GM18526 (cell line): ENCODE measurements around the gene NDUFA3.

ENCODE experiments used
- POLR2A ChIP-seq: IDR thresholded peaks from 3 replicates; pipeline ENCODE4 v1.6.1; 2011; ENCODE audit not compliant: insufficient read length; ENCODE audit errors: extremely low read depth

Gene NDUFA3

DNA sequence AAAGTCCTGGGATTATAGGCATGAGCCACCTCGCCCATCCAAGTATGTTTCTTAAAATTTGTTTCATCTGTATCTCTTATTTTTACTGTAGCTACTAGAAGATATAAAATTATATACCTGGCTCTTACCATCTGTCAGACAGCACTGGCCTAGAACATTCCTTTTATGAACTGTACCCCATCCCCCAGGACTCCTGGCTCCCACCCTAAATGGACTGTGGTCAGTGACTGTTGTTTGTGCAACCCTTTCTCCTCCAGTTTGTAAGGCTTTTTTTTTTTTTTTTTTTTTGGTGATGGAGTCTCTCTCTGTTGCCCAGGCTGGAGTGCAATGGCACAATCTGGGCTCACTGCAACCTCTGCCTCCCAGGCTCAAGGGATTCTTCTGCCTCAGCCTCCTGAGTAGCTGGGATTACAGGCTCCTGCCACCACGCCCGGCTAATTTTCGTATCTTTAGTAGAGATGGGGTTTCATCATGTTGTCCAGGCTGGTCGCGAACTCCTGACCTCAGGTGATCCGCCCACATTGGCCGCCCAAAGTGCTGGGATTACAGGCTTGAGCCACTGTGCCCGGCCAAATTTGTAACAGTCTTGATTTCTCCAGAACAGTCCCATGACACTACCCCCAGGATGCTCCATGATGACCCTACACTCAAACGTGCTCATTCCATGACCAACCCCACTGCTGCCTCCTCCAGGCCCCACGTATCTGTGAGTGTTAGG, 2.5 kb downstream of the NDUFA3 start:
- no peak for TF ChIP-seq POLR2A

DNA sequence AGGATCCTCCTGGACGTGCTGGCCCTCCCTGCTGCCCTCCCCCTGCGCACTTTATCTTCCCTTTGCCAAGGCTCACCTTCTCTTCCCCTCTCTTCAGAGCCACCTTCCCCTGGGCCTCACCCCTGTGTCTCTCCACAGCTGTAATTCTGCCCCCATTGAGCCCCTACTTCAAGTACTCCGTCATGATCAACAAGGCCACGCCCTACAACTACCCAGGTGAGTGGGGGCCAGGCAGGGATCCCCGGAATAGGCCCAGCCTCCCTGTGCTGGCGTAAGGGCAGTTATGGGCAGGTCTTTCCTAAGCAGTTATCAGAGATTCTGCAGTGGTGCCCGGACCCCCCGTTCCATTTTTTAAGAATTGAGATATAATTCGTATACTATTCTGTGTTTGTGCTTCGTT, 3.1 kb downstream of the NDUFA3 start:
- no peak for TF ChIP-seq POLR2A

DNA sequence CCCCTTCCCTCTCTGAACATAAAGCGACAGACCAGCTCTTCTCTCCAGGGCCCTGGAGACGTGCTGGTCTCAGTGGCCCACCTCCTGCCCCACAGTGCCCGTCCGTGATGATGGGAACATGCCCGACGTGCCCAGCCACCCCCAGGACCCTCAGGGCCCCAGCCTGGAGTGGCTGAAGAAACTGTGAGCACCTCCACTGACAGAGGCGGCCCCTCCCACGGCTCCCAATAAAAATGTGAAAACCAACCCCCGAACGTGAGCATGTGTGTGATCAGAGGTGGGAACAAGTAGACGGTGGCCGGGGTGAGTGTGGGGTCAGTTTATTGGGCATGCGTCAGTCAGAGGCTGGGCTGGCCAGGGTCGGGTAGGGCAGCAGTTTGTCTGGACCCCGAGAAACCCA, 4.1 kb downstream of the NDUFA3 start:
- no peak for TF ChIP-seq POLR2A

DNA sequence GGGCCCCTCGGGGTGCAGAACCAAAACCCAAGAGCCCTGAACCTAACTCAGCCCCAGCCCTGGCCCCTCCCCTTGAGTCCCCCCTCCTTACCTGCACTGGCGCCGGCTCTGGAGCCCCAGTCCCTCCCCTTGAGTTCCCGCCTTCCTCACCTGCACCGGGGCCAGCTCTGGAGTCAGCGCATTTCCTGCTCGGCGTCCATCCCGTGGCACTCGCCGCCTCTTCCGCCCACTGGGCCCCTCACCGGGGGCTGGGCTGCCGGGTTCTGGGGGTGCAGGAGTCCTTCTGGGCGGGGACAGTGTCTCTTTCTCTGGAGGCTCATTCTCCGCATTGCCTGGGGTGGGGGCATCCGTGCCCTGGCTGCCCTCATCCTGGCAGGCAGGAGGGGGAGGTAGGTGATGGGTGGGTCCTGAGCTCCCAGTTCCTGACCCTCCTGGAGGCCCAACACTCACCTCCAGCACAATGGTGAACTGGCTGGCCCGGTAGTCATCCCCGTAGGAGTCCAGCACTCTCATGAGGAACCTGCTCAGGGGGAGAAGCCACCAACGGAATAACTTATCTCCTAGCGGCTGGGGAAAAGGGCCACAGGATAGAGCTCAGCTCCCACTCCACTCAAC, 5.3 kb downstream of the NDUFA3 start:
- no peak for TF ChIP-seq POLR2A

DNA sequence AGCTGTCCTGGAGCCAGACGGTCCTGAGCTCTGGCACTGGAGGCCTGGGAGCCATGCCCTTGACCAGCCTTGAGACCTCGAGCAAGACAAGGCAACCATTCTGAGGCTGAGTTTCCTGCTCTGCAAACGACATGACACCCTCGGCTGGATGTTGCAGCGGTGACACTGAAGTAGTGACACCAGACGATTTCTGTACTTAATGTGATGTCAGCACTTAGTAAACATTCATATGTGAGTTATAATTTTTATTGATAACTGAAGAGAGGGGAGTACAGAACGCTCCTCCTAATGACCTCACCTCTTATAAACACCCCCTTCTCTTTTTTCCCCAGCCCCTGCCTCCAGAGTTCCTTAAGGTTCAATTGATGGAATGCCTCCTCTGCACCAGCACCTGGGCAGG, 5.8 kb downstream of the NDUFA3 start:
- no peak for TF ChIP-seq POLR2A

DNA sequence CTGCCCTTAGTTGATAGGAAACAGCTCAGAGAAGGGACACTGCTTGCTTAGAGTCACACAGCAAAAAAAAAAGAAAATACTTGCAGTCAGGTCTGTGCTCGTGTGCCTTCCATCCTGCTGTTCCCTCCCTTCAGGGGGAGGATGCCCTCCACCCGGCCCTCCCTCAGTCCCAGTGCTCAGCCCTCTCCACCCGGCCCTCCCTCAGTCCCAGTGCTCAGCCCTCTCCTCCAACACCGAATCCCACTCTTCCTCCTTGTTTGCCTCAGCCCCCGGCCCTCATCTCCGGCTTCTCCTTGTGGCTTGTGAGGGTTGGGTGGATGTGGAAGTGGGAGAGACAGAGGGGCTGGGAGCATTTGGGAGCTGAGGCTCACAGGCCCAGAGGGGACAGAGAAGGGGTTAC, 7.0 kb downstream of the NDUFA3 start:
- TF ChIP-seq POLR2A, result no peak

DNA sequence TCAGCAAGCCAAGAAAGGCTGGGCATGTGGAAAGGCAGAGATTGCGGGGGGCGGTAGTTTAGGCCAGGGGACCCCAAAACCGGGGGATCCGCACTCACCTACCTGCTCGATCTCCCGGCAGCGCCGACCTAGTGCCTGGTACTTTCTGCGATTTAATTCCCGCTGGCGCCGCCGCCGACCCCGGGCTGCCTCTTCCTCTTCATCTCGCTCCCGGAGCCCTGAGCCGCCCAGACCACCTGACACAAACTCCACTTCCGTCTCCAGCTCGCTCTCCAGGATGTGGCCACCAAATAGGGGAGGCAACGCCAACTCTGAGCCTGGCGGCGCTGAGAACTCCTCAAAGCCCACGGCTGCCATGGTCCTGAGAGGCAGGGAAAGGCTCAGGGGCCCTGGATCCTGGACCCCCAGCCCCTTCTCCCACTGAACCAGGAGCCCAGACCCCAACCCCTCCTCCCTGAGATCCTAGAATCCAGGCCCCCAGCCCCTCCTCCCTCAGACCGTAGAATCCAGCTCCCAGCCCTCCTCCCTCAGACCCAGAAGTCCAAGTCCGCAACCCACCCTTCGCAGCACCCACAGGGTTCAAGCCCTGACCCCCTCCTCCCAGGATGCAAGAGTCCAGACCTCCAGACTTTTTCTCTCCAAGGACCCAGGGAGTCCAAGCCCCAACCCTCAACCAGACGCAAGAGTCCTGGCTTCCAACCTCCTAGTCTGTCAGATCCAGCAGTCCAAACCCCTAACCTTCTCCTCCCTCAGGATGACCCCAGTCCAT, 11.9 kb downstream of the NDUFA3 start:
- TF ChIP-seq POLR2A, result peak; percentile 32

DNA sequence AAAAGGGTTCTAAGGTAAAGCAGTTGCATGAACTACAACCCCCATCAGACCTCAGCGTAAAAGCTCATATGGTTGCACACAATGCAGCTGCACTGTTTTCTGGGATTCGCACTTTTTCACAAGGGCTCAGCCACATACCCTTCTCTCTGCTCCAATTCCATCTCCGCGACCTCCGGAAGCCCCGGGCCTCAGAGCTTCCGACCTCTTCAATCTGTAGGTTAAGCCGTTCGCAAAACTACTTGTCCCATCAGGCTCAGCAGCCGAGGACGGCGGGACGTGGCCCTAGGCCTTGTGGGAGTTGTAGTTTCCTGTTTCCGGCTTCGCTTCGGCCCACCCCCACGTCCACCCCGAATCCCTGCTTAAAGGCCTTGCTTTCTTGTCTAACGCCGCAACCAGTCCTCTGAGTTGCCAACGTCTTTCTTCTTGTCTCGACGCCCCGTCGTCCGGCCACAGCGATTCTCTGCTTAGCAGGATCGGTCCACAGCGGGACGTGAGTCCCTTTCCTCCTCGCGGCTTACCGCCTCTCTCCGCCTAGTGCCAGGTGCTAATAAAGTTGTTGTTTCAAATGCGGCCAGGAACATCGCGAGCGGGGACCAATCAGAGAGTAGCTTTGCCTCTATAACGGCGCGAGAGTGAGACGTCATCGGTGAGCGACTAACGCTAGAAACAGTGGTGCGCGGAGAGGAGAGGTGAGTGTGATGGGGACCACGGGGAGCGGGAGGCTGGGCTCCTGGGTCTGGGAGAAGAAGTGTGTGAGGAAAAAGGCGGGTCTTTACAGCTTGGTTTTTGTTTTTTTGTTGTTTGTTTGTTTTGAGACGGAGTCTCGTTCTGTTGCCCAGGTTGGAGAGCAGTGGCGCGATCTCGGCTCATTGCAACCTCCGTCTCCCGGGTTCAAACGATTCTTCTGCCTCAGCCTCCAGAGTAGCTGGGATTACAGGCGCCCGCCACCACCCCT, 12.7 kb downstream of the NDUFA3 start, which contains the start of the genes PRPF31 and TFPT:
TSS of gene PRPF31 (plus strand) at position 646 of the 955 bp plus-strand sequence. CDS start 2,525 bp downstream, outside the sequence.
TSS of gene TFPT (minus strand) at position 549 of the 955 bp plus-strand sequence. CDS start at position 161, 388 bp downstream.
- TF ChIP-seq POLR2A, result peak; percentile 74

DNA sequence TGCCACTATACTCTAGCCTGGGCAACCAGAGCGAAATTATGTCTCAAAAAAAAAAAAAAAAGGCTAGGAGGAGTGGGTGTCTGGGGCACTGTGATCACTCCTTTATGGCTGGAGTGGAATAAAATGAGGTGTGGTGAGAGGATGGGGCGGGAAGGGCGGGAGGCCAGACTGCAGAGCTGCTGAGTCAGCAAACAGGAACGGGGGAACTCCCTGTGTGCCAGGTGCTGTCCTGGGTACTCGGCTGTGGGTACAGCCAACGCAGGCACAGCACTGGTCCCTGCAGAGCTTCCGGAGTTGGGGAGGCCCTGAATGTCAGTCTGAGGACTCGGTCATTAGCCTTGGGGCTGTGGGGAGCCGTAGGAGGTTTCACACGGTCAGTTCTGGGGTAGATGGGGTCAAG, 18.6 kb downstream of the NDUFA3 start:
- TF ChIP-seq POLR2A, result no peak

DNA sequence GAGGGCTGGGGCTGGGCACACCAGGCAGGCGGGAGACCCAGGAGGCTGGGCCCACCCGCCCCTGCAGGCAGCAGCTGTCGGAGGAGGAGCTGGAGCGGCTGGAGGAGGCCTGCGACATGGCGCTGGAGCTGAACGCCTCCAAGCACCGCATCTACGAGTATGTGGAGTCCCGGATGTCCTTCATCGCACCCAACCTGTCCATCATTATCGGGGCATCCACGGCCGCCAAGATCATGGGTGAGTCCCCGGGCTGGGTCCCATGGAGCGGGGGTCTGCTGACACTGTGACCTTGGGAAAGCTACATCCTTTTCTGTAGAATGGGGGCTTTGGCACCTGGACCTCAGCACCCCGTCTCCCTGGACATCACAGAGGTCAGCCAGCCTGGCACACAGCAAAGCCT, 21.0 kb downstream of the NDUFA3 start:
- TF ChIP-seq POLR2A, result no peak

DNA sequence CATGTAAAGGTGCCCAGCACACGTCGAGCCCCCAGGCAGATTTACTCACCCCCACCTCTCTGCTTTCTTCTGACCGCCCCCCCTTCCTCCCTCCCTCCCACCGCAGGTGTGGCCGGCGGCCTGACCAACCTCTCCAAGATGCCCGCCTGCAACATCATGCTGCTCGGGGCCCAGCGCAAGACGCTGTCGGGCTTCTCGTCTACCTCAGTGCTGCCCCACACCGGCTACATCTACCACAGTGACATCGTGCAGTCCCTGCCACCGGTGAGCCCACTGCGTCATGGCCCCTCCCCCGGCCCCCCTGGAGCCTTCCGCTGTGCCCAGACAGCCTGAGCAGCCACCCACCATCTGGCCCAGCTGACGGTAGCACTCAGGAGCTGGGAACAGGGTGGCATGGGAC, 21.7 kb downstream of the NDUFA3 start:
- no peak for TF ChIP-seq POLR2A

DNA sequence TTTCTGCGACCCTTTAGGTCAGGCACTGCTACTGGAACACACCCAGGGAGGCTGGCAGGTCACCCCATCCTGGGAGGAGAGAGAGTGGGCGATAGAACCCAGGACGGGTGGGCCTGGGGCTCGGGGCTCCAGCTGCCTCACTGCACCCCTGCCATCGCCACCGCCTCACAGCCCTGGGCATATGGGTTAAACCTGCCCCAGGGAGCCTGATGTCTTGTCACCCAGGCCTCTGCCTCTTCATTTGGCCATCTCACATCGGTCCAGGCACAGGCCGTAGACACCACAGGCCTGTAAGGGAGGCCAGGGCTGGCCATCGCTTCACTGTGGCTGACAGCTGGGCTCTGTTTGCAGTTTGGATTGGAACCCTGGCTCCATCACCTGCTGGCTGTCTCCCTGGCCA, 23.1 kb downstream of the NDUFA3 start:
- TF ChIP-seq POLR2A, result no peak

DNA sequence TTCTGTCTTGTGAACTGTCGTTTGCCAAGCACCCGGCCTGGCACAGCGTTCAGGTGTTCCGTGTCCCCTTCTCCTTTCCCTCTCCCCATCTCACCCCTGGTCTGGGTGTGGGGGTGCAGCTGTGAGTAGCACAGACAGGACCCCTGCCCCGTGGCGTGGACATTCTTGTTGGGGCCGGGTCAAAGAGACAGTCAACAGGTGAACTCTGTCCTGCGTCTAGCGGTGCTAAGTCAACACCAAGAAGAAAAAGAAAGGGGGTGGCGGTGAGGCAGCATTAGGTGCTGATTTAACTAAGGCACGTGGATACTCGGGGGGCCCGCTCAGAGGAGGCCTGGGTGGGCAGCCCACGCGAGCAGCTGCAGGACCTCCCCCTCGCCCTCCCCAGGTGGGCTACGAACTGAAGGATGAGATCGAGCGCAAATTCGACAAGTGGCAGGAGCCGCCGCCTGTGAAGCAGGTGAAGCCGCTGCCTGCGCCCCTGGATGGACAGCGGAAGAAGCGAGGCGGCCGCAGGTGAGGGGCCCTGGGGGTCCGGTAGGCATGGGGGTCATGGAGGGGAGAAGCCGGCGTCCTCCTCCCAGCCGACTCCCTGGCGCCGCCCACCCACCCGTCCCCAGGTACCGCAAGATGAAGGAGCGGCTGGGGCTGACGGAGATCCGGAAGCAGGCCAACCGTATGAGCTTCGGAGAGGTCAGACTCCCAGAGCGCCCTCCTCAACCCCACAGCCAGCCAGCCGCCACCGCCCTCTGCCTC, 25.2 kb downstream of the NDUFA3 start:
- TF ChIP-seq POLR2A, result no peak

DNA sequence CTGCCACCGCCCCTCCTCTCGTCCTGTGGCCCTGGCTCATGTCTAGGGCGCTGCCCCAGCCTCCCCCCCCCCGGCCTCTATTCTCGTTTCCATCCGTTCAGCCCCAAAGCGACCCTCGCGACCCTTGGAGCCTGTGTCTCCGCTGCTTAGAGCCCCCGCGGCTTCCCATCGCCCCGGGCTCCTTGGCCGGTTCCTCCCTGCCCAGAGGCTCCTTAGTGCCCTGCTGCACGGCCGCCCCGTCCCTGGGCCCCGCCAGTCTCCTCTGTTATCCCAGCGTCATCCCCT, 25.7 kb downstream of the NDUFA3 start:
- TF ChIP-seq POLR2A, result no peak

DNA sequence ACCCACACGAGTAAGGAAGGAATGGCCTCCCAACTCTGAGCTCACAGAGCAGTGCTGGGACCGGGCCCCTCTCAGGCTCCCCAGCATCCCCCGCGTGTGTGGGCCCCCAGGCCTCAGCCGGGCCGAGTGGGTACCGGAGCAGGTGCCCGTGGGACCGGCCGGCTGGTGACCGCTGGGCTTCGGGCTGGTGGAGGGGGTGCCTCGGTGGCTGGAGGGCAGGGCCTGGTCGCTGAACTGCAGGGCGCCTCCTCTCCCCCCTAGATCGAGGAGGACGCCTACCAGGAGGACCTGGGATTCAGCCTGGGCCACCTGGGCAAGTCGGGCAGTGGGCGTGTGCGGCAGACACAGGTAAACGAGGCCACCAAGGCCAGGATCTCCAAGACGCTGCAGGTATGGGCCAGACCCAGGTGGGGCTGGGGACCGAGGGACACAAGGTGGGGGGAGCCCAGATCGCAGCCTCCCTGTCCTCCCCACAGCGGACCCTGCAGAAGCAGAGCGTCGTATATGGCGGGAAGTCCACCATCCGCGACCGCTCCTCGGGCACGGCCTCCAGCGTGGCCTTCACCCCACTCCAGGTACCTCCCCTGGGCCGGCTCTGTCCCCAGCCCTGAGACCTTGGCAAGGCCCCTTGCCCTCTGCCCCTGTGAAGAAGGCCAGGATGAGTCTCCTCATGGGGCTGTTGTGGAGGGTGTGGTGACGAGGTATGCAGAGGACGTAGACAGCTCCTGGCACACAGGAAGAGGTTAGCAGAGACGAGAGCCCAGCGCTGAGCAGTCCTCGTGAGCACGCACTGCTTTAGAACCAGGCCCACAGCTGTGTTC, 26.4 kb downstream of the NDUFA3 start:
- no peak for TF ChIP-seq POLR2A
